CD4-positive, alpha-beta T cell treated with Interleukin-17A for 4 hours (primary cell): ENCODE results near the gene DAW1.
"Not testable (repeated sequence)": the region's sequence is repeated elsewhere in the genome, so short reads cannot be mapped to it uniquely, and the experiment has no call there.

Experiments
- DNase-seq: peaks from one replicate; pipeline ENCODE4 v3.0.0-alpha.2; 2020; ENCODE audit warnings: mixed read lengths

Gene DAW1, protein sequence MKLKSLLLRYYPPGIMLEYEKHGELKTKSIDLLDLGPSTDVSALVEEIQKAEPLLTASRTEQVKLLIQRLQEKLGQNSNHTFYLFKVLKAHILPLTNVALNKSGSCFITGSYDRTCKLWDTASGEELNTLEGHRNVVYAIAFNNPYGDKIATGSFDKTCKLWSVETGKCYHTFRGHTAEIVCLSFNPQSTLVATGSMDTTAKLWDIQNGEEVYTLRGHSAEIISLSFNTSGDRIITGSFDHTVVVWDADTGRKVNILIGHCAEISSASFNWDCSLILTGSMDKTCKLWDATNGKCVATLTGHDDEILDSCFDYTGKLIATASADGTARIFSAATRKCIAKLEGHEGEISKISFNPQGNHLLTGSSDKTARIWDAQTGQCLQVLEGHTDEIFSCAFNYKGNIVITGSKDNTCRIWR

DNA sequence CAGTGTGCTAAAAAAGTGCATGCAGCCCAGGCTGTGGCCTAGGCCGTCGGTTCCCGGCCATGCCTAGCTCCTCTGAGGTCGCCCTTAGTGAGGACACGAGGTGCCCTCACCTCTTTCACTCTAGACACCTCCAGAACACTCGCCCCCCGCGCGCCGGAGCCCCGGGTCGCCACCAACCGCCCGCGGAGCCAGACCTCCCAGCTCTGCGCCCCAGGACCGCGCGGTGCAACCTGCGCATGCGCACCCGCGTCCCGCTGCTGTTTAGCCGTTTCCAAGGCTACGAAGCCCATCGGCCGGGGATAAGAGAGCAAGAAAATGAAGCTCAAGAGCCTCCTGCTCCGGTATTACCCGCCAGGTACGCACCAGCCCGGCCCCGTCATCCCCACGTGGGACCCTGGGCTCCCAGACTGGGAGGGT lies at the start of gene DAW1:
Gene DAW1 (plus strand): TSS at position 257 of the 417 bp plus-strand sequence. CDS start 59 bp downstream, at position 316.
- peak; percentile 55 for DNase-seq

DNA sequence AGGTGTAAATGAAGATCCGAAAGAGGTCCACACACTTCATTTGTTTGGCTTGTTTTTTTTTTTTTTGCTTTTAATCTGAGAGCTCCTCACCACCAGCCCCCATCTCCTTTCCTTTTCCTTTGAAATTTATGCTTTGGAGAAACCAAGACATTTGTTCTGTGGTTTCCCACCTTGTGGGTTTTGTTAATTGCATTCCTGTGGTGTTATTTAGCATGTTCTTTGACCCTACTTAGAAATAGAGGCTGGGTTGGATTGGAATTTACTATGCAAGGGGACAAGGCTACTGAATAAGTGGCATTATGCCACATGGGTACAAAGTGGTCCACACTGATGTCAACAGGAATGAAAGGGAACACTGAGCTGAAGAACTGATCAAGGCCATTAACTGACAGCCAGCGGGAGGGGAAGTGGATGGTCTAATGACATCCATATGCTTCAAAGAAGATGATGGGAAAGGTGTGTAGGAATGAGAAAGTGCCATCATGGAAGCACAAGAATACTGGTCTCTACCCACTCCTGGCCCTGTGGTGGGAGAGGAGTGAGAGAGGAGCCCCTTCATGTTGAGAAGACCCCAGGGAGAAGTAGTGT lies 48.9 kb upstream of the DAW1 start:
- no peak for DNase-seq

DNA sequence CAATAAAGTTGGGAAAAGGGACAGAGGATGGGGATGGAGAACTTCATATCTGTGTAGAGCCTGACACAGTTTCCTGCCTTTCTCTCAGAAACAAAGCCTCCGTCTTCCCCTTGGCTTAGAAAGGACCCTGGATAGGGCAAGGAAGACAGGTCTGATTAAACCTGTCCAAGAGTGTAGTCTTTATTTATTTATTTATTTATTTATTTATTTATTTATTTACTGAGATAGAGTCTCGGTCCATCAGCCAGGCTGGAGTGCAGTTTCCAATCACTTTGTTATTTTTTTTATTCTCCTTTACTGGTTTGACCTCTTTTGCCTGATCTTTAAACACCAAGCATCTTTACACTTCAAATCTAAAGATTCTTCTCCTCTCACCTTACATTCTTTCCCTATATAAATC lies 47.5 kb upstream of the DAW1 start:
- DNase-seq: no peak

DNA sequence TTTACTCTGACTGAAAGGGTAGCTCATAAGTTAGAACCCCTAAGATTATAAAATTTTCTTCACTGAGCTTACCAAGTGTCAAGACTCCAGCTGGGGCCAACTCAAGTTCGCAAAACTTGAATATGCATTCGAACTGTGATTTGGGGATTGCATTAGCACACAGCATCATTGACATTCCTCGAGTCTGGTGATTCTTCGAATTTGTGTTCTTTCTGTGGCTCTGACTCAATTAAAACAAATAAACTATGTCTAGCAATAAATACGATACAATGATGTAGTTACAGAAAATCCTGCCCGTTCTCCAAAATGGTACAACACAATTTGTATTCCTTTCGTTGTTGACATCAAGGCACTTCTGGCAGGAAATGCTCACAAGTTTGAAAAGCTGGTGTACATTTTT lies 46.7 kb upstream of the DAW1 start:
- no peak for DNase-seq

DNA sequence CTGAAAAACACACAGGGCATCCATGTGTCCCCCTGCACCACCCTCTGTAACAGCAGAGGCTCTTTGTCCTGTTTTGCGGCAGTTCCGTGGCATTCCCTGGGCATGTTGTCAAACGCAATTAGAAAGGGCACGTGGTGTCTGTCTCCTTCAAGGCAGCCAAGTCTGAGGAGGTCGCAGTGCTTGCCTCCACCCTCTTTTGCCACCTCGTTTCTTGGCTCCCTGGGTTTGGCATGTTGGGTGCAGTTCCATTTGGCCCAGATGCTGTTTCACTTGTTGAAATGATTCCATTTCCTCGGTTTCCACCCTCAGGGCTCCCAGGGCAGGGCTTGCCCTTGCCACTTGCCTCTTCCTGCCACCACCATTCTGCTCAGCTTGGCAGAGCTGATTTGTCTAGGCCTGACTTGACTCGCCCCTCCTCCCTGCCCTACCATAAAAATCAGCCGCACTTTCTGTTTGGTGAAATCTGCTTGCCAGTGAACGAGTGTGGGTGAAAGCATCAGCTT lies 45.4 kb upstream of the DAW1 start:
- peak; percentile 42 for DNase-seq

DNA sequence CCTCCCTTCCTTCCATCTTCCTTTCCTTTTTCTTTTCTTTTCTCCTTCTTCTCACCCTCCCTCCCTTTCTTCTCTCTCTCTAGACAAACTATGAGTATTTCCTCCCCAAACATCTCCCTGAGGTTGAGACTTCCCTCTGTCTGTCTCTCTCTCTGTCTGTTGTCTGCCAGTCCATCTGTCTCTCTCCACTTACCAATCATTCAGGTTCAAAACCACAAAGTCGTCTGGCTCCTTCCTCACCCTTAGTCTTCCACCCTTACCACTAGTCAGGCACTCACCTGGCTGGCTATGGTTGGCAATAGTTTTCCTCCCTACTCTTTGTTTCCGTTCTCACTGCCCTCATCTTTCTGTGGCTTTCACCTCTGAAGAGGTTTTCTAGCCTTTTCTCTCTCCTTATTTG lies 44.9 kb upstream of the DAW1 start:
- peak; percentile 18 for DNase-seq

DNA sequence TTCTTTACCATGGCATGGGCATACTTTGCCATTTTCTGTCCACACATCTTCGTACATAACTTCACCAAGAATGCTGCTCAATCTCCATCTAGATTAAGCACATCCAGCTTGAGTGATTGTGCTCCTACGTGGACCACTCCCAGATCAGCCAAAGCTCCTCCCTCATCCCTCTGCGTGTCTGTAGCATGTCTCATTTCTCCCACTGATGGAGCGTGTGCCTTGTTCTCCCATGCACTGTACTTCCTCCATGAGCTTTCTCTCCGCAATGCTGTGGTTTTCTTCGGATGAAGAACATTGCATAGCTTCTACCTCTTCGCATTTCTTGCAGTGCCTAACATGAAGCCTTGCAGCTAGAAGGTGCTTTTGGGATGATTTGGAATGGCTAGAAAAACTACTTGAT lies 44.3 kb upstream of the DAW1 start:
- no peak for DNase-seq

DNA sequence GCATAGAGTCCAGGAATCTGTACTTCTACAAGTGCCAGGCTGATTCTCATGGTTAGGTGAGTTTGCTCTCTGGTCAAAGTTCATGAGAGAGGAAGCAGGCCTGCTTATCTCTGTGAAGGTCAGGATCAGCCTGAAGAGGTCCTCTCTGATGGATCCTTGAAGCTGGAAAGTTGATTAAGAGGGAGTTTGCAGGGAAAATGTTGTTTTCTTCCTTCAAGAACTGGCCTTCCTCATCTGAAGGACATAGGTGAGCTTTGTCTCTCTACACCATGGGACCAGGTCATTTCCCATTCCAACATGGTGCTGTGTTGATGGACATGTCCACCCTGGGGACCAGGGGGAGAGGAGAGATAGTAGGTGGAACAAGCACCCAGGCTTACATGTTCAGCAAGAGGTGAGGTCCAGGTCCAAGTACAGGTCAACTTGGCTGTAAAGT lies 42.9 kb upstream of the DAW1 start:
- no peak for DNase-seq

DNA sequence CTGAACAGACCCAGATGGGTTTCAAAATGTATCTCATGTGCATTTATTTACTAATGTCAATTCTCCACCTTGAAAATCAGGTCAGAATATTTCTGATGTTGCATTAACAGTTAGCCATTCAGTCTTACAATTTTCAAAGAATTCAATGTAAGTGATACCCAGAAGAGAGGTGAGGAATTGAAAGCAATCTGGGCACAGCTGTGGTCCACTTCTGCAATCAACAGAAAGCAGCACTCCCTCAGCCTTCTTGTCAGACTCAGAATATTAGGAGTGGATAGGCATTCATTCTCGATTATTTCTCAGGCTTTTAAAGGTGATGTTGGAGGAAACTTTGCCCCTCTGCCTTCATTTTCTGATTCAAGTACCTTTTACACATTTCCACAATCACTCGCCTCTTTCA lies 42.1 kb upstream of the DAW1 start:
- no peak for DNase-seq

DNA sequence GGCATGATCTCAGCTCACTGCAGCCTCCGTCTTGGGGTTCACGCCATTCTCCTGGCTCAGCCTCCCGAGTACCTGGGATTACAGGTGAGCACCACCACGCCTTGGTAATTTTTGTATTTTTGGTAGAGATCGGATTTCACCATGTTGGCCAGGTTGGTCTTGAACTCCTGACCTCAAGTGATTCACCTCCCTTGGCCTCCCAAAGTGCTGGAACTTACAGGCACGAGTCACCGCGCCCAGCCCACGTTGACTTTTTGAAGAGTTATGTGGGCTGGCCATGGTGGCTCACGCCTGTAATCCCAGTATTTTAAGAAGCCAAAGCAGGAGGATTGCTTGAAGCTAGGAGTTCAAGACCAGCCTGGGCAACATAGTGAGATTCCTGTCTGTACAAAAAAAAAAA lies 37.0 kb upstream of the DAW1 start:
- DNase-seq: no peak

DNA sequence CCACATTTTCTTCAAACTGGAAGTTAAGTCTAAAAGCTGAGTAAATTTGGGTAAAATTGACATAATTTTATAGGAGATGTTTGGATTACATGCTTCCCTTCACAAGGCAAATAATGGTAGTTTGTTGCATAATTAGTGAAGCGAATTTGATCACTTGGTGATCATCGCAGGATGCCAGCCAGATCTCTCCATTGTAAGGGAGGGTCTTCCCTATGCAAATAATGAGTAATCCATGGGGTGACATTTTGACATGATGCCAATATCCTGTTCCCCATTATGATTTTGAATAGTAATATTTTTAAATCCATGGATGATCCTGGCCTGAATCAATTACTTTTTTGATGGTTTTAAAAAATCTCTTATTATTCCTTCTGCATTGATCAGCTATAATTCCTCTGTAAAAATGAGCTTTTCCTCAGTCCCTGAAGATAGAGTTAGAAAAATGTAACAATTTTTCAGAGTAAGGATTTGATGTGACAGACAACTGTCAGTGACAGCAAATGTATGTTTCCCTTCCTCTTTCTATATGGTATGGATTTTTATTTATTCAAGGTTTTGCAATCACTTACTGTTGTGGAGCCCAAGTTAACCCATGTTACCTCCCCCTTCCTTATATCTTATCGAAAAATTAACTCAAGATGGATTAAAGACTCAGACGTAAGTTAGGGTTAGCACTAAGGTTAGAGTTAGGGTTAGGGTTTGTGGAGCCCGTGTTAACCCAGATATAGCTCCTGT lies 36.3 kb upstream of the DAW1 start:
- DNase-seq: no peak

DNA sequence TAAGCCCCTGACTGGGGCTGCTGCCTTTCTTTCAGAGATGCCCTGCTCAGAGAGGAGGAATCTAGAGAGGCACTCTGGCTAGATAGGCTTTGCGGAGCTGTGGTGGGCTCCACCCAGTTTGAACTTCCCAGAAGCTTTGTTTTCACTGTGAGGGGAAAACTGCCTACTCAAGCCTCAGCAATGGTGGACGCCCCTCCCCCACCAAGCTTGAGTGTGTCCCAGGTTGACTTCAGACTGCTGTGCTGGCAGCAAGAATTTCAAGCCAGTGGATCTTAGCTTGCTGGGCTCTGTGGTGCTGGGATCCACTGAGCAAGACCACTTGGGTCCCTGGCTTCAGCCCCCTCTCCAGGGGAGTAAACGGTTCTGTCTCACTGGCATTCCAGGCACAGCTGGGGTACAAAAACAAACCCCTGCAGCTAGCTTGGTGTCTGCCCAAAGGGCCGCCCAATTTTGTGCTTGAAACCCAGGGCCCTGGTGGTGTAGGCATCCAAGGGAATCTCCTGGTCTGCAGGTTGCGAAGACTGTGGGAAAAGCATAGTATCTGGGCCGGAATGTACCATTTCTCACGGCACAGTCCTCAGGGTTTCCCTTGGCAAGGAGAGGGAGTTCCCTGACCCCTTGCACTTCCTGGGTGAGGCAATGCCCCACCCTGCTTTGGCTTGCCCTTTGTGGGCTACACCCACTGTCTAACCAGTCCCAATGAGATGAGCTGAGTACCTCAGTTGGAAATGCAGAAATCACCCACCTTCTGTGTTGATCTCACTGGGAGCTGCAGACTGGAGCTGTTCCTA lies 31.9 kb upstream of the DAW1 start:
- DNase-seq: not testable (repeated sequence)

DNA sequence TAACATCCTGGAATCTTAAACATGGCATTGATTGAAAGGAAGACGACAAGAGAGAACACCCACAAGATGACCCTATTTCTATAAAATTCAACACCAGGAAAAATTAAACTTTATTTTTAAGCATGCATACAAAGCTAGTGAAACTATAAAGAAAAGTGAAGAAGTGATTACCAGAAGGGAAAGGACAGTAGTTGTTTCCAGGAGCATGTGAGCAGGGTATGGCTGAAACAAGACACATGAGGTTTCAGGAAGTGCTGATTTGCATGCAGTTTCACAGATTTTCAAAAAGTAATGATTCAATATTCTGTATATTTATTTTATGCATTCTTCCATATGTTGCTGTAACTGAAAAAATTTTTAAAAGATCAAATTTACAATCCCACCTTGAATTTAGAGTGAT lies 24.6 kb upstream of the DAW1 start:
- no peak for DNase-seq

DNA sequence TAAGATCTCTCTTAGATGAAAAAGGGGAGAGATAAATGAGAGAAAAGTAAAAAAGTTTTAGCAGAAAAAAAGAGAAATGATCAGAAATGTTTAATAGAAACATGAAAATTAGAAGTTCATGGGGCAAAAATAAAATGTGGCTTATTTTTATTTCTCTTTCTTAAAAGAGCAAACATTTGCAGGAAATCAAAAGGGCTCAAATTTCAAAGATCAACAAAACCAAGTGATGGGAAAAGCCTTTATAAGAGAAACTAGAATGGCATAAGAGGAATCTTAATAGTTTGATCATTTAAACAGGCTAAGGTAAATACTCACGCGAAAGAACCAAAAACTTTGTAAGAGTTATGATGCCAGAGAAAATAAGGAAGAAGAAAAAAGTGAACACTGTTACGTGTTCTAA lies 23.3 kb upstream of the DAW1 start:
- no peak for DNase-seq

DNA sequence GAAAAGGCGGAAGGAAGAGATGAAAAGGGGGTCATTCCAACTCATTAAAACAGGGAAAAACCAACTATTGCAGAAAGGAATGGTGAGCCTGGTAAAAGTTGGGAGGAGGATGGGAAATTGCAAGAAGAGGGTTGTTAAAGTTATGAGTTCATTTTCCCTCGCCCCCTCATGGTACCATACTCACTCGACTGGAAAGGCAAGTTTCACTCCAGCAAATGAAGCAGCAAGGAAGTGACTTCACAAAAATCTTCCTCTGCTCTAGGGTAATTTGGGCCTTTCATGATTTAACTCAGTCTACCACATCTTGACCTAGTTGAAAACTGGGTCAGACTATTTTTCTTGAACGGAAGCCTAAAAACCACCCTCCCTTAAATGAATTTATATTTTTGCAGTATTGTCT lies 22.8 kb upstream of the DAW1 start:
- peak; percentile 18 for DNase-seq

DNA sequence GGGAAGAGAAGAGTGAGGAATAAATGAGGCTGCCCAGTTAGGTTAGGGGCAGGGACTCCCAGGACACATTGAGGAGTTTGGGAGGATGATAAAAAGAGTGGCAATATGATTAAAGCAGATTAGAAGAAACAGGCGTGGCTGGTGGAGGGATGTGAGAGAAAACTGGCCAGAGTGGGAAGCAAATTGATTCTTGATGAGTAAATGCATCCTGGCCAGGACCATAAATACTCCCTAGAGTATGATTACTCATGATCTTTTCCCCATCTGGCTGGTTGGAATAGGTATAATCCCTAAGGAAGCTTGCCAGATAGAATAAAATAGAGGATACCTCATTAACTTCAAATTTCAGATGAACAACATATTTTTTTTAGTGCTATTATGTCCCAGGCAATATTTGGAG lies 21.5 kb upstream of the DAW1 start:
- no peak for DNase-seq

DNA sequence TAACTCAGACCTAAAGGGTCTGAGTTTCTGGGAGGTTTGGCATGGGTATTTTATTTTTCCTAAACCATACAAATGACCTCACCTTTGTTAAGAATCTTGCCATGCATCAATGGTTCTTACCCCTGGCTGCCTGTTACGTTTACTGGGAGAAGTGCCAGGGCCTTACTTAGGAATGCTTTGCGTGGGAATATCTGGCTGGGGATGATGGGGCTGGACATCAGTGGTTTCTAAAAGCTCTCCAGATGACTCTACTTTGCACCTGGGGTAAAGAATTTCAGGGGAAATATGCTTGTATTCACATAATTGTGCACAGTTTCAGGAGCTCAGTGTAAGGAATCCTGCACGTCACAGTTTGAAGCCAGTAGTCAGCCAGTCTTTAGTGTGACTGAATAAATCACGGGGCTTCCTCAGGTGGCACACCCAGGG lies 18.2 kb upstream of the DAW1 start:
- no peak for DNase-seq

DNA sequence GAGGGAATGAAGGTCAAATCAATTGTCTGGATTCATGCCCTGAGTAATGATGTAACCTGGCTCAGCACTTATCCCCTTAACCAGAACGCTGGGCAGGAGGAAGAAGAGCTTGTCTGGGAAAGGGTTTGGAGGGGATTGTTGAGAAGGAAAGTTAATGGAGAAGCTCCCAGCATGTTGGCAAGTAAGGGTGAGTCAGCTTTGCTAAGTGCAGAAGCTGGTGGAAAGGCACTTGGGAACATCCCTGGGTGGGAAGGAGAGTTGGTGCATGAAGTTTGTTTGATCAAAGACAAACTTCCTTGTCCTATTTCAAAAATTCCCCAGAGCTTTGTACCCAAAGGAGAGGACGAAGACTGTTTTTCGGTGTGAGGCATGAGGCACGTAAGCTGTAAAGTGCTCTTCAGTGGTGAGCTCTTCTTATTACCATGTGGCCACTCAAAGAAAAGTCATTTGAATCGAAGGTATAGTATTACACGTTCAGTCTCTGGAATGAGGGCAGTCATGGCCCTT lies 17.6 kb upstream of the DAW1 start:
- DNase-seq: no peak

DNA sequence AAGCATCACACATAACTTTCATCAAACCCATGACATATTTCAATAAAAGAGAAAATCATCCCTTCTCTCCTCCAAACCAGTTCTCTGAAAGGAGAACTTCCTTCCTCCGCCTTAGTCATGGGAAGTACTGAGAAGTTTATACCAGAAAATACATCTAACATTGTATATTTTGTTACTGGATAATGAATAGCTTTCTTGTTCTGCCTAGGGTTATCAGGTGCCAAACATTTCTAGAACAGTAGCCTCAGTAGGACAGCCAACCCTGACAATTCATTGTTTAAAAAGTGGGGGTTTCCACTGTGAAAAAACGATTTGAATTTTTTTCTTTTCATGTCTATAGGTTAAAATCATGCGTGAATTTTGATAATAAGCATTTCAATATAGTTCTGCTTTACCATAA lies 16.0 kb upstream of the DAW1 start:
- DNase-seq: no peak

DNA sequence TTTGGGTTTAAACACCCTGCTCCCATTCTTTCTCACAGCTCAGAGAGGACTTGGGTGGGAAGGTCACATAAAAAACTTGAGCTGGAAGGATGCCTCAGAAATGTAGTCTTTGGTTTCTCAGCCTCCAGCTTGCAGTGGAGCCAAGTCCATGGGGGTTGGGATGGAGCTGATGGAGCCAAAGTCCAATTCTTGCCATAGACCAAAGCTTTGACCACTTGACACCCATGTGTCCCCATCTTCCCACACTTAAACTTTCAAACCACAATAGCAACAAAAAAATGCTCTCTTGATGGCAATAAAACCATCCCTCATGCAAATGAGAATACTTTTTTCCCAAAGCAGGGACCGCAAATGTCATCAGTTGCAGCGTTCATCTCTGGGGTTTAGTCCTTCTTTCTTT lies 14.7 kb upstream of the DAW1 start:
- no peak for DNase-seq

DNA sequence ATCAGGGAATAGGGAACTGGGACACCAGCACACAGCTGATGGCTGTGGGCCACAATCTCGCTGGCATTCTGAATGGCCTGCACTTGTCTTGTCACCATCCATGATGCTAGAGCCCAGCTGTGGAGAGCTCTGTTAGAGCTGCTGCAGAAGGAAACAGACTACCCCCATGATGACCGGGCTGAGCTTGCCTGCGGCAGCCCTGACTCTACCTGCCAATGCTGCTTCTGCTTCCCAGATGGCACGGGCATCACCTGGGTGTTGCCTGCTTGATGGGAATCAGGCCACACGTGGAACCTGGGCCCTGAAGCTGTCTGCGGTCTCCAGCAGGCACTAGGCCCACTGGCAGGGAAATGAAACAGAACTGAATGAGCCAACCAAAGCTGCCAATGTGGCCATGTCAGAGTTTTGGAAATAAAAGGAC lies 11.2 kb upstream of the DAW1 start:
- no peak for DNase-seq

DNA sequence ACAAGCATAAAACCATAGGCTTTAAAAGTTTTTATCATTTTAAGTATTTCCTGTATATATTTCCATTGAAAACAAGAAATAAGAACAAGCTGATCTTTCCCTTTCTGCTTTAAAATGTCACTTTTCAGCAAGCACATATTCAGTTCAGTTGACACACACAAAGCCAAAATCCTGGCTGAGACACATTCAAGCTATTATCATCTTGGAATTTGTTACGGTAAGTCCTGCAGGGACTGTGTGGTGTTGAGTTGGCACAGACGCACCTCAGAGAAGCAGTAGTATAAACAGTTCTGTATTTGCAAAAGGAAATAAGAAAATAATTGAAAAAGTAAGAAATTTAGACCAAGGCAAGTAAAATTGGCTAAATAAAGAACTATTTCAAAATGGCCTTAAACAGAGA lies 10.4 kb upstream of the DAW1 start:
- no peak for DNase-seq
